Glomerular endothelial cell (primary cell): ENCODE data around the gene GPBP1. TPM values are rescaled to one million over a fixed set of nuclear protein-coding genes. Genes with fewer than 3 reads are reported as not detected.
"Not testable (repeated sequence)": the region's sequence is repeated elsewhere in the genome, so short reads cannot be mapped to it uniquely, and the experiment has no call there.

Experiments
- DNase-seq: peaks from one replicate; pipeline ENCODE4 v3.0.0-alpha.2; 2011; ENCODE audit warnings: low read depth, low spot score; ENCODE audit errors: extremely low read depth
- total RNA-seq: library from RNA; depleted of rRNA; stranded (reverse); fragments of >200 nt; gene quantifications from 2 replicates; pipeline ENCODE4 v1.2.3, GENCODE V29; 2015

The GPBP1 gene
- total RNA-seq: 30.6 and 41.8 TPM in 2 replicates

- DNase-seq: peak; percentile 84
Observed at GRCh38 chr5:57173319-57174127, at the start of gene GPBP1. TSS of gene GPBP1 (plus strand) at chr5:57174059. CDS start at chr5:57214131, 40,072 bp downstream.

DNA sequence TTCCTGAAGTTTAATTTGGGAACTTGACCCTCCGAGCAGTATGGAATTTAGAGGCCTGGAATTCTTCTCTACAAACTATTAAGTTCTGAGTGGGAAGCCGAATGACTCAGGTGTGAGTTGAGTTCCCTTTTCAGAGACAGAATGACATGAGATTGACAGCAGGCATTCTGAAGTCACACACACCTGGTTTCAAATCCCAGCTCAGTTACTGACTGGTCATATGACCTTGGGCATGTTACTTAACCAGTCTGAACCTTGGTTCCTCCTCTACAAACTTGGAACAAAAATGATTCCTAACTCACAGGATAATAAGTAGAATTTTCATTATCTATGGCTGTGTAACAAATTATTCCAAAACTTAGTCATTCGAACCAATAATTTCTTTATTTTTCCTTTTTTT, 45.5 kb upstream of the GPBP1 start:
- DNase-seq: no peak

GRCh38 chr5:57133574-57133973, 40.3 kb upstream of the GPBP1 start:
- DNase-seq: no peak

DNA sequence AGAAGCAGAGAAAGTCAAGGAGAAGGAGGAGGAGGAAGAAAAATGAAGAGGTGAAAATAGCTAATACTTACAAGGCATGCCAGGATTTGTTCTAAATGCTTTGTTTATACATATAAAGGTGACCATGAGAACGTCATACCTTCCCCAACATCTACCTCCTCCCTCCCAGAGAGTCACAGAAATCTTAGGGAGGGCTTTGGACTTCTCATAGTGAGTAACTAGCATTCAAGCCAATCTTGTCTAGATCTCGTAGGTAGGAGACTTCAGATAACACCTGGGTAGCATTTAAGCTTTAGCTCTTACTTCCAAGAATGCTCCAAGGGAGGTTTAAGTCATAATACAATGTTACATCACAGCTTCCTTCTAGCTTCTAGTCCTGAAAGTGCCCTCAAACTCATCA, 36.5 kb upstream of the GPBP1 start:
- no peak for DNase-seq

- DNase-seq: no peak
Observed at GRCh38 chr5:57152316-57152715, 21.5 kb upstream of the GPBP1 start.

- no peak for DNase-seq
Observed at GRCh38 chr5:57155033-57155432, 18.8 kb upstream of the GPBP1 start.

GRCh38 chr5:57157131-57157530, 16.7 kb upstream of the GPBP1 start:
- no peak for DNase-seq

GRCh38 chr5:57157666-57158065, 16.2 kb upstream of the GPBP1 start:
- DNase-seq: no peak

DNA sequence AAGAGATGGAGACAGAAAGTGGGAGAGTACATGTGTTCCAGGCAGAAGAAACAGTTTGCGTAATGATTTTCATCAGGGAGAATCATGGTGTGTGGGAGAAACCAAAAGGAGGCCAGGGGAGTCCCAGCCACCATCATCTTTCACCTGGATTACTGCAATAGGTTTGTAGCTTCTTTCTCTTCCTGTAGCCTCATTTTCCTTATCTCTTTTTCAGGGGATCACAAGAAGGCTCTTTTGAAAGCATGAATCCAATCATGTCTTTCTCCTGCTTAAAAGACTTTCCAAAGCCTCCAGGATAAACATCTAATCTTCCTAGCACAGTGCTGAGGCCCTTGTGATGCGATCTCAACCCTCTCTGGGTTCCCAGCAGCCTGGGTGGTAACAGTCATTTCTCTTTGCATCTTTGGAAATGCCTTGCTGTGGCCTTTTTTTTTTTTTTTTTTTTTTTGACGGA, 10.3 kb upstream of the GPBP1 start:
- no peak for DNase-seq

DNA sequence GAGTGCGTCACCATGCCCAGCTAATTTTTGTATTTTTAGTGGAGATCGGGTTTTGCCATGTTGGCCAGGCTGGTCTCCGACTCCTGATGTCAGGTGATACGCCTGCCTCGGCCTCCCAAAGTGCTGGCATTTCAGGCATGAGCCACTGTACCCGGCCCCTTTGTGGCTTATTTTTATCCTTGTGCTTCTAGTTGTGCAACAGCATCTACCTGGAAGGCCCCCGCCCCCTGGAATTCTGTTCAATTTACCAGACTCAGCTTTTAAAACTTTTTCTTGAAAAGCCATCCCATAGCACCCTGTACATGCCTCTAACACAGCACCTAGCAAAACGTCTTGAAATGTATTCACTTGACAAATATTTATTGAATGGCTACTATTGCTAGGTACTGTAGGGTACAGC, 9.7 kb upstream of the GPBP1 start:
- no peak for DNase-seq

GRCh38 chr5:57165171-57165570, 8.7 kb upstream of the GPBP1 start:
- DNase-seq: not testable (repeated sequence)

- no peak for DNase-seq
Observed at GRCh38 chr5:57166276-57166675, 7.6 kb upstream of the GPBP1 start.

- no peak for DNase-seq
Observed at GRCh38 chr5:57167201-57167600, 6.7 kb upstream of the GPBP1 start.

DNA sequence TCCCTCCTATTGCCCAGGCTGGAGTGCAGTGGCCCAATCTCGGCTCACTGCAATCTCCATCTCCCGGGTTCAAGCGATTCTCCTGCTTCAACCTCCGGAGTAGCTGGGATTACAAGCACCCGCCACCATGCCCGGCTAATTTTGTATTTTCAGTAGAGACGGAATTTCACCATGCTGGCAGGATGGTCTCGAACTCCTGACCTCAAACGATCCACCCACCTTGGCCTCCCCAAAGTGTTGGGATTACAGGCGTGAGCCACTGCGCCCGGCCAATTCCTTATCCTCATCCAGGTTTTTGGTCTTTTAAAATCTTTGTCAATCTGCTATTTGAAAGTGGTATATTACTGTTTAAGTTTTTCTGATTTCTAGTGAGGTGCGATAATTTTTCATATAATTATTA, 3.7 kb upstream of the GPBP1 start:
- not testable (repeated sequence) for DNase-seq

- DNase-seq: no peak
Observed at GRCh38 chr5:57171816-57172465, 1.9 kb upstream of the GPBP1 start.

- no peak for DNase-seq
Observed at GRCh38 chr5:57172466-57173318, 1.2 kb upstream of the GPBP1 start.

- no peak for DNase-seq
Observed at GRCh38 chr5:57174128-57174889, 450 bp downstream of the GPBP1 start.

DNA sequence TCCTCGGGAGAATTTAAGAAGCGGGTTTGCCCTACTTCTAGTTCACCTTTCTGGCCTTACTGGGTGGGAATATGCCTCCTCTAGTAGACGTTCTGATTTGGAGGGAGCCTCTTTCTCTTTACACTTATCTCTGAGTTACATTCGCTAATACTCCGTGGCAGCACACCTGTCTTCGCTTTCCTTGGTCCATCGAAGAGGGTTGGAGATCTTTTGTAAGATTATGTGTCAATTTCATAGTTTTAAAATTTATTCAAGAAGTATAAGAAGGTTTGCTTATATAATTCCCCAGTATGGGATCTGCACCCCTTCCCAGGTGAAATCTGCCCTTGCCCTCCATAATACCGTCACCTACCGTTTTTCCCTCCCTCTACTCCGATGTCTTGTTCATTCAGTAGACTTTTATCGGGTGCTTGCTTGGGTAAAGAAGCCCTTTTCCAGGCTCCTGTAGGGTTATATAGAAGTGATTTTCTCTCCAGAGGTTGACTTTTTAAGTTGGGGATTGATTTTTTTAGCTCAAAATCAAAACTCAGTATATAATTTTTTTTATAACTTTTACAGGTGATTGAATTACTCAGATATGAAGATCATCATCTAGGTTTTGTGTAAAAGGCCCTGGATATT, 1.1 kb downstream of the GPBP1 start:
- DNase-seq: no peak

- no peak for DNase-seq
Observed at GRCh38 chr5:57175551-57176309, 1.9 kb downstream of the GPBP1 start.
